ENCODE data around the gene RAB27B. TPM values are rescaled to one million over a fixed set of nuclear protein-coding genes. Genes with fewer than 3 reads are reported as not detected.

The RAB27B gene, protein sequence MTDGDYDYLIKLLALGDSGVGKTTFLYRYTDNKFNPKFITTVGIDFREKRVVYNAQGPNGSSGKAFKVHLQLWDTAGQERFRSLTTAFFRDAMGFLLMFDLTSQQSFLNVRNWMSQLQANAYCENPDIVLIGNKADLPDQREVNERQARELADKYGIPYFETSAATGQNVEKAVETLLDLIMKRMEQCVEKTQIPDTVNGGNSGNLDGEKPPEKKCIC
- total RNA-seq (under 1 TPM; 0.08 to 0.29 (median 0.16) TPM), polyA plus RNA-seq (under 0.01 TPM)
- long read RNA-seq, donor 1 = 0 reads
- long read RNA-seq, donor 2 = 0 reads
- long read RNA-seq, donor 3 = 0 reads
- long read RNA-seq, donor 4 = 0 reads

DNA sequence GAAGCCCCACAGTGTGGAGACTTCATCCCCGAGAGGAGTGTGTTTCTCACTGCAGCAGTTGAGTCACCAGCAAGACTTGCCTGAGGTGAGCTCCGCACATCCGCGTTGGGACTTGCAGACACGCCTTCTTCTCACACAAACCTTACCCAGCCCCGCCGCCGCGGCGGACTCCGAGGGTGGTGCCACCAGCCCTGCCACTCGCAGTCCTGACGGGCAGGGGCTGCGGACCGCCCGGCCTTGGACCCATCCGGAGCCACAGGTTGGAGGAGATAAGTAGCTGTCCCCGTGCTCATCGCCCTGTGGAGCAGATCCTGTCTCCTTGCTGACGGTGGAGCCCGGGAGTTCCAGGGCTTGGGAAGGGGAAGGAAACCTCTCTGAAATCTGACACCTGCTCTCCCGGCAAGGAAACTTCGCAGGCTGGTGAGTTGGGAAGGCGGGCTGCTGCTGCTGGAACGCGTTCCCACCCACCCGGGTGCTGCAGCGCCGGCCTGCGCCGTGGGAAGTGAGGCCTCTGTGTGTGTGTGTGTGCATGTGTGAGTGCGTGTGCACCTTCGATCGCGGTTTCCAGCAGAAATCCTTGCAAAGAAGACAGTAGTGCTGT is at the start of gene RAB27B:
RAB27B (plus strand) TSS at position 197 of the 601 bp plus-strand sequence. CDS start 49,109 bp downstream, outside the sequence.
- H3K4me1 ChIP-seq (ENCODE audit: control insufficient read depth, insufficient read depth, low read length) = no peaks in the 10 kb centered on the region
- peak; percentile 42 to 75 (median 71) for DNase-seq
- peak; percentile 86 to 92 for ATAC-seq
- no peaks in the 10 kb centered on the region for H3K27me3 ChIP-seq (ENCODE audit: control insufficient read depth, insufficient read depth)
- WGBS = under 1% methylated on average over 35 of the region's 35 CpGs
- H3K27ac ChIP-seq (ENCODE audit: low read length) = no peak within 1 kb of the TSS
- peaks cover 1% of the 10 kb centered on the region for H3K9me3 ChIP-seq (ENCODE audit: control insufficient read depth, low read length)
- intact Hi-C loops (cut with DNase I) = no loop called here
- H3K4me3 ChIP-seq (ENCODE audit: low read length) = peak within 1 kb of the TSS; percentile 30

DNA sequence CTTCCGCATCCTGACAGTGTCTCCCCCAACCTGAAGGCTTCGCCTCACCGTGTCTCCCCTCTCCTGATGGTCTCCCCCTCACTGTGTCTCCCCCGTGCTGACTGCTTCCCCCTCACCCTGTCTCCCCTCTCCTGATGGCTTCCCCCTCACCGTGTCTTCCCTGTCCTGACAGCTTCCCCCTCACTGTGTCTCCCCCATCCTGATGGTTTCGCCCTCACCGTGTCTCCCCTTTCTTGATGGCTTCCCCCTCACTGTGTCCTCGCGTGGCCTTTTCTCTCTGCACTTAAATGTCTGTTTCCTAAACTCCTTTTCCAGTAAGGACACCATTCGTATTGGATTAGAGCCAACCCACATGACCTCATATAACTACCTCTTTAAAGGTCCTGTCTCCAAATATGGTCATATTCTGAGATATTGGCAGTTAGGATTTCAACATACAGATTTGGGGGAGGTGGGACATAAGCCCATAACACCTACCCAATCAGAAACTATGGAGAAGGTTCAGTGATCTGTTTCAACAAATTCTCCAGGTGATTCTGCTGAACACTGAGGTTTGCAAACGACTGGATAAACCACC is 47.9 kb upstream of the RAB27B start:
- WGBS = 81% methylated on average over 11 of the region's 11 CpGs
- Histone ChIP-seq H3K4me1 (ENCODE audit: control insufficient read depth, insufficient read depth, low read length) (no peaks in the 10 kb centered on the region), H3K9me3 (ENCODE audit: control insufficient read depth, low read length) (no peaks in the 10 kb centered on the region), H3K27me3 (ENCODE audit: control insufficient read depth, insufficient read depth) (no peaks in the 10 kb centered on the region), H3K27ac (ENCODE audit: low read length) (no peak overlapping the region), H3K4me3 (ENCODE audit: low read length) (no peak overlapping the region)
- DNase-seq = no peak
- no peak for ATAC-seq
- intact Hi-C loops (cut with DNase I) = no loop called here

DNA sequence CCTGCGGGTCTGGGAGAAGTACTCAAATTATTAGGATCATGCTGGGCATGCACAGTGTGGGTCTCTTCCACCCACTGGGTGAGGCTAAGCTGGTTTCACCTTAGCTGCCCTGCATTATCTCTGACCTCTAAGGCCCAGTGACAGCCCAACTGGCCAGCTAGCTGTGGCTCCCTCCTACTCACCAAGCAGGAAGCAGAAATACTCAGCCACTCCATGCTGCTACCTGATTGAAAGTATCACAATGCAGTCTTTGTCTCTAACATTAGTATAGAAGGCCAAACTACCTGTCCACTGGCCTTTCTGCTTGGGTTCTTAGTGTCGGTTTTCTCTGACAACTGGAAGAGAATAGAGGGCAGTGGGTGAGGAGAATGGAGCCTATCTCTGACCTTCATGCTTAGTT is 47.3 kb upstream of the RAB27B start:
- Histone ChIP-seq H3K4me3 (ENCODE audit: low read length) (no peak overlapping the region), H3K4me1 (ENCODE audit: control insufficient read depth, insufficient read depth, low read length) (no peaks in the 10 kb centered on the region), H3K27me3 (ENCODE audit: control insufficient read depth, insufficient read depth) (no peaks in the 10 kb centered on the region), H3K9me3 (ENCODE audit: control insufficient read depth, low read length) (no peaks in the 10 kb centered on the region), H3K27ac (ENCODE audit: low read length) (no peak overlapping the region)
- 94% methylated on average over 2 of the region's 2 CpGs for WGBS
- no peak for DNase-seq
- no peak for ATAC-seq
- intact Hi-C loops (cut with DNase I) = no loop called here

DNA sequence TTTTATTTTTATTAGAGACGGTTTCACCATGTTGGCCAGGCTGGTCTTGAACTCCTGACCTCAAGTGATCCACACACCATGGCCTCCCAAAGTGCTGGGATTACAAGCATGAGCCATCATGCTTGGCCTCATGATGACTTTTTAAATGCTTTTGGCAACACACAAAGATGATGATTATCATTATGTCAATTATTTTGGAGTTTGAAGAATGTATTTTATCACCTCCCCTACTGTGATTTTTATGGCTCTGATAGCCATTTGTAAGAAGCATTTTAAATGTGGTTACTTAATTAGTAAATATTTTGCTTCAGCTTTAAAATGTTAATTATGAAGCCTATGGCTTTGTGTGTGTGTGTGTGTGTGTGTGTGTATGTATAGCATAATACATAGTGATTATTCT is 45.1 kb upstream of the RAB27B start:
- Histone ChIP-seq H3K27ac (ENCODE audit: low read length) (no peak overlapping the region), H3K4me1 (ENCODE audit: control insufficient read depth, insufficient read depth, low read length) (no peaks in the 10 kb centered on the region), H3K9me3 (ENCODE audit: control insufficient read depth, low read length) (no peaks in the 10 kb centered on the region), H3K4me3 (ENCODE audit: low read length) (no peak overlapping the region), H3K27me3 (ENCODE audit: control insufficient read depth, insufficient read depth) (no peaks in the 10 kb centered on the region)
- WGBS = 77% methylated on average over 1 of the region's 1 CpG
- intact Hi-C loops (cut with DNase I) = no loop called here
- no peak for DNase-seq
- ATAC-seq = no peak

DNA sequence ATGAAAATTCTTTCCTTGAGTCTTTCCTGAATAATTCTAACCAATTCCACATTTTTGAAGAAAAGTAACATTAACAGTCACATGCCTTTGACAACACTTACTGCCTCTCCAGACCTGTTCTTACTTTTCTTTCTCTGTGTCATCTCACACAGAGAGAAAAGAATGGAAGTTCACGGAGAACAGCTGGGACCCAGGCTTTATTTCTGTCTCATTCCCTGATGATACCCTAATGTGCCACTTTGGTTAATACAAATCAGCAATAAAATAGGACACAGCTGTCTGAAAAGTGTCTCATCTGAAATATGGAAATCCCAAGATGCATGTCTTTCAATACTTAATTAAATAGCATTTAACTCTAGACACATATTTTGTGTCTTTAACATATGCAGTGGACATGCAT is 42.1 kb upstream of the RAB27B start:
- 94% methylated on average over 1 of the region's 1 CpG for WGBS
- ATAC-seq = no peak
- intact Hi-C loops (cut with DNase I) = no loop called here

DNA sequence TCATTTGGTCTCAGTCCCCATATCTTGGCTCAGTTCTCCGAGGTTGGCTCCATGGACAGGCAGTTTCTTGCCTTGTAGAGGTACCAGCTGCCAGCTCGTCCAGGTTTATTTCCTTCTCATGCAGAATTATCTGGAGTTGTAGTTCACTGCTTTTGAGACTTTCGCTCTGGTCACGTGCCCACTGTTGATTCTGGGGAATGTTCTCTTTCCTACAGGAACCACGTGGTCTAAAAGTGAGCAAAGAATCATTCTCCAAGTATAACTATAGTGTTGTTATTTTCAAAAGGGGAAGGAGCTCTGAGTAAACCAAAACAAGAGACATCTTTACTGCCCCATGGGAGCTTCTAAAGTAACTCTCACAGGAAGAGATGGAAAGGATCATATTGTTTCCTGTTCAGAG is 41.2 kb upstream of the RAB27B start:
- ATAC-seq = no peak
- no peaks in the 10 kb centered on the region for H3K27me3 ChIP-seq (ENCODE audit: control insufficient read depth, insufficient read depth)
- no peaks in the 10 kb centered on the region for H3K9me3 ChIP-seq (ENCODE audit: control insufficient read depth, low read length)
- H3K4me1 ChIP-seq (ENCODE audit: control insufficient read depth, insufficient read depth, low read length) = no peaks in the 10 kb centered on the region
- DNase-seq = no peak
- intact Hi-C loops (cut with DNase I) = no loop called here
- H3K27ac ChIP-seq (ENCODE audit: low read length) = no peak overlapping the region
- no peak overlapping the region for H3K4me3 ChIP-seq (ENCODE audit: low read length)
- 44% methylated on average over 5 of the region's 5 CpGs for WGBS

More for the DNA sequence above, 42.1 kb upstream of the RAB27B start:
- no peaks in the 10 kb centered on the region for H3K27me3 ChIP-seq (ENCODE audit: control insufficient read depth, insufficient read depth)
- H3K4me3 ChIP-seq (ENCODE audit: low read length) = no peak overlapping the region
- no peaks in the 10 kb centered on the region for H3K4me1 ChIP-seq (ENCODE audit: control insufficient read depth, insufficient read depth, low read length)
- no peak overlapping the region for H3K27ac ChIP-seq (ENCODE audit: low read length)
- H3K9me3 ChIP-seq (ENCODE audit: control insufficient read depth, low read length) = no peaks in the 10 kb centered on the region
- no peak for DNase-seq

DNA sequence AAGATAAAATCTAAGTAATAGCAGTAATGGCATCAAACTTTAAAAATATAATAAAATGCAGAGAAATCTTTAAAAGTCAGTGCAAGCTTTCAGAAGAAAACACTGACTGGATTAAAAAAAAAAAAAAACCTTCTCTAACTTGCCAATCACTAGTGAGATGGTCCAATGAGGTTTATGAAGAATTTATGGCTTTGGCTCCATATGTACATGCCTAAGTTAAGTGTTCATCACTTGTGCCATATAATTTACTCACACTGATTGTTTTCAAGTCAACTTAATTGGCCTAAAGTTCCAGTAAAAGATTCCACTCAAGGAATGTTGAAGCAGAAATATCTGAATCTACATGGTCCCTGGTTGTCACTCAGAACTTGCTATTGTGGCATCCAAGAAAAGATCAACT is 40.7 kb upstream of the RAB27B start:
- Histone ChIP-seq H3K9me3 (ENCODE audit: control insufficient read depth, low read length) (no peaks in the 10 kb centered on the region), H3K4me1 (ENCODE audit: control insufficient read depth, insufficient read depth, low read length) (no peaks in the 10 kb centered on the region), H3K27ac (ENCODE audit: low read length) (no peak overlapping the region), H3K27me3 (ENCODE audit: control insufficient read depth, insufficient read depth) (no peaks in the 10 kb centered on the region), H3K4me3 (ENCODE audit: low read length) (no peak overlapping the region)
- no peak for ATAC-seq
- DNase-seq = no peak
- intact Hi-C loops (cut with DNase I) = no loop called here

DNA sequence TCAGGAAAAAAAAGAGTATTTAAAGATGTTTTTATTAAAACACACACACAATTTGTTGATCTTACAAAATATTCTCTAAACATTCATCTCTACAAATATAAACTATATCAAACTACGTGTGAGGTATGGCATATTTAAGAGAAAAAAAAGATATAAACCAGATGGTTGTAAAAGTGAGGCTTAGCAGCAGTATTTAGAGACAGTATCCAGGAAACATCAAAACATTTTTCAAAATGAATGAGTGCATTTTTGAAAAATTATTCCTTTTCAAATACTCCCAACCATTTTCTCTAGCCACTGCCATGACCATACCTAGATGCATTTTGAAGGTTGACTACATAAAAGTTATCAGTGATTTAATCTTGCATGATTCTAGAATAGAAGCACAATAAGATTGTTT is 38.2 kb upstream of the RAB27B start:
- intact Hi-C loops (cut with DNase I) = no loop called here
- 68% methylated on average over 1 of the region's 1 CpG for WGBS

DNA sequence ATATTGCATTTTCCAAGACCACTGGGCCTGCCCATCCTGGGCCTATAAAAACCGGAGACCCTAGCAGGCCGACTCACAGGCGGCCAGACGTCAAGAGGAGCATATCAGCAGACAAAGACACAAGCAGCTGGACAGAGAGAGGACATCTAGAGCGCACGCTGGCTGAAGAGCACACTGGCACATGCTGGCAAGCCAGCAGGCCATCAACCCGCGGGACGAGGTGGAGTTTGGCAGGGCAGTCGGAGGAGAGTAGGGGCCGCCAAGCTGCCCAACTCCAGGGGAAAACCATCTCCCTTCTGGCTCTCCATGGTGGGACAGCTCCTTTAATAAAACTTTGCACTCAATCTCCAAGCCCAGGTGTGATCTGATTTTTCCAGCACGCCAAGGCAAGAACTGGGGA is 36.6 kb upstream of the RAB27B start:
- ATAC-seq (no peak), DNase-seq (no peak)
- 96% methylated on average over 12 of the region's 12 CpGs for WGBS
- Histone ChIP-seq H3K4me1 (ENCODE audit: control insufficient read depth, insufficient read depth, low read length) (no peaks in the 10 kb centered on the region), H3K4me3 (ENCODE audit: low read length) (no peak overlapping the region), H3K27ac (ENCODE audit: low read length) (no peak overlapping the region), H3K27me3 (ENCODE audit: control insufficient read depth, insufficient read depth) (no peaks in the 10 kb centered on the region), H3K9me3 (ENCODE audit: control insufficient read depth, low read length) (no peaks in the 10 kb centered on the region)
- intact Hi-C loops (cut with DNase I) = no loop called here

More for the DNA sequence above, 38.2 kb upstream of the RAB27B start:
- no peaks in the 10 kb centered on the region for H3K27me3 ChIP-seq (ENCODE audit: control insufficient read depth, insufficient read depth)
- no peaks in the 10 kb centered on the region for H3K9me3 ChIP-seq (ENCODE audit: control insufficient read depth, low read length)
- DNase-seq (no peak), ATAC-seq (no peak)
- H3K4me1 ChIP-seq (ENCODE audit: control insufficient read depth, insufficient read depth, low read length) = no peaks in the 10 kb centered on the region
- H3K4me3 ChIP-seq (ENCODE audit: low read length) = no peak overlapping the region
- no peak overlapping the region for H3K27ac ChIP-seq (ENCODE audit: low read length)

DNA sequence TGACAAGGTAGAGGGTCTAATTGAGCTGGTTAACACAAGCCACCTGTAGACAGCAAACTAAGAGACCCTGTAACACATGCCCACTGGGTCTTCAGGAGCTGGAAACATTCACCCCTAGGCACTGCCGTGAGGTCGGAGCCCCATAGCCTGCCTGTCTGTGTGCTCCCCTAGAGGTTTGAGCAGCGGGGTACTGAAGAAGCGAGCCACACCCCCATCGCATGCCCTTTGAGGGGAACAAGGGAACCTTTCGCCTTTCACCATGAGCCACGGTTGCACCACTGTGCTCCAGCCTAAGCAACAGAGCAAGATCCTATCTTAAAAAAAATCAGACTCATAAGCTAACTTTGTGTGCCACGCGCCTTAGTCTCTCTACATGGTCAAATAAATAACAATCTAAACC is 36.2 kb upstream of the RAB27B start:
- Histone ChIP-seq H3K27me3 (ENCODE audit: control insufficient read depth, insufficient read depth) (no peaks in the 10 kb centered on the region), H3K9me3 (ENCODE audit: control insufficient read depth, low read length) (no peaks in the 10 kb centered on the region), H3K4me3 (ENCODE audit: low read length) (no peak overlapping the region), H3K27ac (ENCODE audit: low read length) (no peak overlapping the region), H3K4me1 (ENCODE audit: control insufficient read depth, insufficient read depth, low read length) (no peaks in the 10 kb centered on the region)
- intact Hi-C loops (cut with DNase I) = no loop called here
- ATAC-seq (no peak), DNase-seq (no peak)
- WGBS = 94% methylated on average over 9 of the region's 9 CpGs

DNA sequence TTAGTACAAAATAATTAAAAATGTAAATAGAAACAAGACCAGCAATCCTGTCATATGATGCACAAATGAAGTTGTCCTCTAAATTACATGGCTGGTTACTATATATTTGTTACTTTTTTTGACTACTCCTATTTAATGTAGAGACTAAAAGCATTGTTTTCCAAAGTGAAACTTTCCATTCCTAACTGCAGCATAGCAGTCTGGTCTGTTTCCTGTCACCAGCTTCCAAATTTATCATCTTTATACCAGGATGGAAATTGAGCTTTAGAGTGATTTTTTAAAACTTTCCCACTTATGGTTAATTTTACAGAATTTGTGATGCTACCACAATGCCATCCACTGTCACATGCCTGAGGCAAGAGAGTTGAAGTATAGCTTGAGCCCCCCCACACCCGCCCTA is 33.5 kb upstream of the RAB27B start:
- H3K27ac ChIP-seq (ENCODE audit: low read length) = no peak overlapping the region
- H3K4me3 ChIP-seq (ENCODE audit: low read length) = no peak overlapping the region
- DNase-seq = no peak
- no peaks in the 10 kb centered on the region for H3K27me3 ChIP-seq (ENCODE audit: control insufficient read depth, insufficient read depth)
- intact Hi-C loops (cut with DNase I) = no loop called here
- ATAC-seq = no peak
- 84% methylated on average over 1 of the region's 1 CpG for WGBS
- H3K9me3 ChIP-seq (ENCODE audit: control insufficient read depth, low read length) = no peaks in the 10 kb centered on the region
- H3K4me1 ChIP-seq (ENCODE audit: control insufficient read depth, insufficient read depth, low read length) = no peaks in the 10 kb centered on the region

Data from right cardiac atrium (tissue), 5 donors.